ENCODE measurements around the gene ARHGAP26. TPM values are rescaled to one million over a fixed set of nuclear protein-coding genes. Genes with fewer than 3 reads are reported as not detected.

ARHGAP26 gene
- total and polyA plus RNA-seq, 4 donors = 5.4 to 52.3 (median 30.4) TPM

GRCh38 chr5:143037708-143038107 is 267.5 kb downstream of the ARHGAP26 start:
- no peak for TF ChIP-seq CTCF (IDR thresholded peaks at IDR 0.05; ENCODE audit: control extremely low read depth, extremely low read depth)

GRCh38 chr5:143040622-143041021 is 270.4 kb downstream of the ARHGAP26 start:
- peaks cover 0 to 9% (median 1%) of the 10 kb centered on the region in 4 donors for H3K36me3 ChIP-seq (ENCODE audit: control insufficient read depth in 4 of 4, insufficient read depth in 4 of 4, low read length in 4 of 4)
- ATAC-seq (ENCODE audit: insufficient read depth, low FRiP score) = no peak
- 61 to 81% methylated on average over 2 of the region's 2 CpGs for WGBS, 2 donors
- no peaks in the 10 kb centered on the region for H3K27me3 ChIP-seq (ENCODE audit: control insufficient read depth in 3 of 3, insufficient read depth in 3 of 3, low read length in 2 of 3)
- H3K27ac ChIP-seq (ENCODE audit: low read depth in 1 of 2, low read length in 1 of 2) = no peak overlapping the region
- no peak overlapping the region for H3K9ac ChIP-seq (ENCODE audit: insufficient read depth in 1 of 2, low read length in 2 of 2)
- H3K4me3 ChIP-seq = no peak overlapping the region
- DNase-seq = no peak
- H3K4me1 ChIP-seq (ENCODE audit: control insufficient read depth in 5 of 5, insufficient read depth in 5 of 5, low read length in 5 of 5) = peaks cover 0 to 14% (median 4%) of the 10 kb centered on the region in 5 donors
- no peaks in the 10 kb centered on the region for H3K9me3 ChIP-seq (ENCODE audit: control insufficient read depth in 4 of 4, insufficient read depth in 3 of 4, low read length in 3 of 4)
- no peak for TF ChIP-seq CTCF (IDR thresholded peaks at IDR 0.05; ENCODE audit: control extremely low read depth, extremely low read depth)

More at GRCh38 chr5:143037708-143038107, 267.5 kb downstream of the ARHGAP26 start:
- Histone ChIP-seq H3K4me3 (no peak overlapping the region), H3K27ac (ENCODE audit: low read depth in 1 of 2, low read length in 1 of 2) (no peak overlapping the region), H3K36me3 (ENCODE audit: control insufficient read depth in 4 of 4, insufficient read depth in 4 of 4, low read length in 4 of 4) (peaks cover 0 to 9% (median 1%) of the 10 kb centered on the region in 4 donors), H3K4me1 (ENCODE audit: control insufficient read depth in 5 of 5, insufficient read depth in 5 of 5, low read length in 5 of 5) (peaks cover 0 to 14% (median 4%) of the 10 kb centered on the region in 5 donors), H3K9ac (ENCODE audit: insufficient read depth in 1 of 2, low read length in 2 of 2) (no peak overlapping the region), H3K27me3 (ENCODE audit: control insufficient read depth in 3 of 3, insufficient read depth in 3 of 3, low read length in 2 of 3) (no peaks in the 10 kb centered on the region), H3K9me3 (ENCODE audit: control insufficient read depth in 4 of 4, insufficient read depth in 3 of 4, low read length in 3 of 4) (no peaks in the 10 kb centered on the region)
- ATAC-seq (ENCODE audit: insufficient read depth, low FRiP score) (no peak), DNase-seq (no peak)
- 87 to 100% methylated on average over 1 of the region's 1 CpG for WGBS, 2 donors

GRCh38 chr5:143041461-143041860 is 271.3 kb downstream of the ARHGAP26 start:
- Histone ChIP-seq H3K27me3 (ENCODE audit: control insufficient read depth in 3 of 3, insufficient read depth in 3 of 3, low read length in 2 of 3) (no peaks in the 10 kb centered on the region), H3K4me1 (ENCODE audit: control insufficient read depth in 5 of 5, insufficient read depth in 5 of 5, low read length in 5 of 5) (peaks cover 0 to 14% (median 4%) of the 10 kb centered on the region in 5 donors), H3K9me3 (ENCODE audit: control insufficient read depth in 4 of 4, insufficient read depth in 3 of 4, low read length in 3 of 4) (no peaks in the 10 kb centered on the region), H3K27ac (ENCODE audit: low read depth in 1 of 2, low read length in 1 of 2) (no peak overlapping the region), H3K4me3 (no peak overlapping the region), H3K9ac (ENCODE audit: insufficient read depth in 1 of 2, low read length in 2 of 2) (no peak overlapping the region), H3K36me3 (ENCODE audit: control insufficient read depth in 4 of 4, insufficient read depth in 4 of 4, low read length in 4 of 4) (peaks cover 0 to 9% (median 0%) of the 10 kb centered on the region in 4 donors)
- TF ChIP-seq CTCF (IDR thresholded peaks at IDR 0.05; ENCODE audit: control extremely low read depth, extremely low read depth) = no peak
- DNase-seq = no peak
- ATAC-seq (ENCODE audit: insufficient read depth, low FRiP score) = no peak
- 92 to 96% methylated on average over 7 of the region's 7 CpGs for WGBS, 2 donors

Measured in lung (tissue), 12 donors.